Measurements from ENCODE around the gene ID4. TPM values are rescaled to one million over a fixed set of nuclear protein-coding genes. Genes with fewer than 3 reads are reported as not detected.

Gene ID4
- total RNA-seq, 3 donors from 2014 or later (not counting 1 experiment from before 2014, with no cell fraction given): not detected

- H3K4me3 ChIP-seq (ENCODE audit: low read length): no peak overlapping the region
- no peak overlapping the region for H3K27ac ChIP-seq (ENCODE audit: low read length)
- Mint-ChIP-seq H3K4me1 (peaks cover 0 to 4% of the 10 kb centered on the region in 2 donors), H3K27ac (no peak overlapping the region), H3K27me3 (ENCODE audit: low read depth in 2 of 2) (peaks cover 34 to 68% of the 10 kb centered on the region in 2 donors), H3K9me3 (no peaks in the 10 kb centered on the region), H3K4me3 (no peak overlapping the region), H3K36me3 (no peaks in the 10 kb centered on the region)
- peaks cover 50% of the 10 kb centered on the region for H3K27me3 ChIP-seq (ENCODE audit: control insufficient read depth, insufficient read depth, low read length)
- TF ChIP-seq, protein P1, sequence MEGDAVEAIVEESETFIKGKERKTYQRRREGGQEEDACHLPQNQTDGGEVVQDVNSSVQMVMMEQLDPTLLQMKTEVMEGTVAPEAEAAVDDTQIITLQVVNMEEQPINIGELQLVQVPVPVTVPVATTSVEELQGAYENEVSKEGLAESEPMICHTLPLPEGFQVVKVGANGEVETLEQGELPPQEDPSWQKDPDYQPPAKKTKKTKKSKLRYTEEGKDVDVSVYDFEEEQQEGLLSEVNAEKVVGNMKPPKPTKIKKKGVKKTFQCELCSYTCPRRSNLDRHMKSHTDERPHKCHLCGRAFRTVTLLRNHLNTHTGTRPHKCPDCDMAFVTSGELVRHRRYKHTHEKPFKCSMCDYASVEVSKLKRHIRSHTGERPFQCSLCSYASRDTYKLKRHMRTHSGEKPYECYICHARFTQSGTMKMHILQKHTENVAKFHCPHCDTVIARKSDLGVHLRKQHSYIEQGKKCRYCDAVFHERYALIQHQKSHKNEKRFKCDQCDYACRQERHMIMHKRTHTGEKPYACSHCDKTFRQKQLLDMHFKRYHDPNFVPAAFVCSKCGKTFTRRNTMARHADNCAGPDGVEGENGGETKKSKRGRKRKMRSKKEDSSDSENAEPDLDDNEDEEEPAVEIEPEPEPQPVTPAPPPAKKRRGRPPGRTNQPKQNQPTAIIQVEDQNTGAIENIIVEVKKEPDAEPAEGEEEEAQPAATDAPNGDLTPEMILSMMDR (IDR thresholded peaks at IDR 0.05): no peak
- no peaks in the 10 kb centered on the region for H3K36me3 ChIP-seq (ENCODE audit: control insufficient read depth, insufficient read depth, low read length)
- no peak for ATAC-seq
- peaks cover 12% of the 10 kb centered on the region for H3K4me1 ChIP-seq (ENCODE audit: control insufficient read depth, insufficient read depth, low read length)
- no peak for DNase-seq
- intact Hi-C loops (cut with micrococcal nuclease): no loop called here
- no CpG with 5 or more reads among the region's 1 CpG for WGBS (ENCODE audit: insufficient coverage)
- H3K9me3 ChIP-seq (ENCODE audit: control insufficient read depth, insufficient read depth, low read length): no peaks in the 10 kb centered on the region
Observed at GRCh38 chr6:19839788-19840187, 2.6 kb downstream of the ID4 start.

- DNase-seq (no peak), ATAC-seq (no peak)
- Histone ChIP-seq H3K4me3 (ENCODE audit: low read length) (no peak overlapping the region), H3K9me3 (ENCODE audit: control insufficient read depth, insufficient read depth, low read length) (no peaks in the 10 kb centered on the region), H3K27ac (ENCODE audit: low read length) (no peak overlapping the region), H3K4me1 (ENCODE audit: control insufficient read depth, insufficient read depth, low read length) (peaks cover 12% of the 10 kb centered on the region), H3K27me3 (ENCODE audit: control insufficient read depth, insufficient read depth, low read length) (peaks cover 45% of the 10 kb centered on the region), H3K36me3 (ENCODE audit: control insufficient read depth, insufficient read depth, low read length) (no peaks in the 10 kb centered on the region)
- no peak overlapping the region for H3K4me3 Mint-ChIP-seq
- no peaks in the 10 kb centered on the region for H3K36me3 Mint-ChIP-seq
- intact Hi-C loops (cut with micrococcal nuclease): no loop called here
- H3K9me3 Mint-ChIP-seq: no peaks in the 10 kb centered on the region
- H3K4me1 Mint-ChIP-seq: peaks cover 0 to 4% of the 10 kb centered on the region in 2 donors
- no peak overlapping the region for H3K27ac Mint-ChIP-seq
- TF ChIP-seq, protein P1 (IDR thresholded peaks at IDR 0.05): no peak
- WGBS (ENCODE audit: insufficient coverage): 53% methylated on average over 2 of the region's 3 CpGs
- peaks cover 29 to 64% of the 10 kb centered on the region in 2 donors for H3K27me3 Mint-ChIP-seq (ENCODE audit: low read depth in 2 of 2)
Observed at GRCh38 chr6:19841181-19841580, 4.0 kb downstream of the ID4 start.

DNA sequence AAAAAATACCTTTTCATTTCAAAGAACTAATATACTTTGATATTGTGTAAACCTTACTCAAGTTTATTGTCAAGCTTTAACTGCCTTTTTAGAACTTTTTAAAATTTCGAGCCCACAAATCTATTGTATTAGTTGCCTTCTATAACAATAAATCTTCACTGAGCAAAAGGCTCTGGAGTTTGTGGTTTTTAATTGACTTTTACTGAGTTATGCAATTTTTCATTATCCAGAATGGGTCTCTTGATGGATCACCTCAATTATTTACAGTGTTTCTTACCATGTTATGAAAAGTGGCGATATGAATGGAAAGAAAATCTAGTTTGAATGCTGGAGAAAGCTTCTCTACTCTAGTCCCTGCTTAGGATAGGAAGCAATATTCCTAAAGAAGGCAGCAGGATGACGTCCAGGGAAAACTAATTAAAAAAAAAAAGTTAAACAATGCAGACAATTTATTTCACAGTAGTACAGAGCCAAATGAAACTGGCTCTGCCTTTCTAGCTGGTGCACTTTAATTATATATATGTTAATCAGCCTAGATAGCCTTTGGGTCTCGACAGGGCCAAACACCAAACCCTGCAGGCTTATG lies 5.0 kb downstream of the ID4 start:
- H3K4me1 ChIP-seq (ENCODE audit: control insufficient read depth, insufficient read depth, low read length): peaks cover 12% of the 10 kb centered on the region
- peaks cover 24 to 56% of the 10 kb centered on the region in 2 donors for H3K27me3 Mint-ChIP-seq (ENCODE audit: low read depth in 2 of 2)
- H3K36me3 ChIP-seq (ENCODE audit: control insufficient read depth, insufficient read depth, low read length): no peaks in the 10 kb centered on the region
- no peak overlapping the region for H3K27ac ChIP-seq (ENCODE audit: low read length)
- H3K4me3 ChIP-seq (ENCODE audit: low read length): no peak overlapping the region
- no peaks in the 10 kb centered on the region for H3K36me3 Mint-ChIP-seq
- no peaks in the 10 kb centered on the region for H3K9me3 Mint-ChIP-seq
- no peaks in the 10 kb centered on the region for H3K9me3 ChIP-seq (ENCODE audit: control insufficient read depth, insufficient read depth, low read length)
- no peaks in the 10 kb centered on the region for H3K4me1 Mint-ChIP-seq
- TF ChIP-seq, protein P1 (IDR thresholded peaks at IDR 0.05): no peak
- H3K27me3 ChIP-seq (ENCODE audit: control insufficient read depth, insufficient read depth, low read length): peaks cover 39% of the 10 kb centered on the region
- H3K4me3 Mint-ChIP-seq: no peak overlapping the region
- H3K27ac Mint-ChIP-seq: no peak overlapping the region
- DNase-seq (no peak), ATAC-seq (no peak)
- WGBS (ENCODE audit: insufficient coverage): 50% methylated on average over 2 of the region's 4 CpGs
- intact Hi-C loops (cut with micrococcal nuclease): no loop called here

DNA sequence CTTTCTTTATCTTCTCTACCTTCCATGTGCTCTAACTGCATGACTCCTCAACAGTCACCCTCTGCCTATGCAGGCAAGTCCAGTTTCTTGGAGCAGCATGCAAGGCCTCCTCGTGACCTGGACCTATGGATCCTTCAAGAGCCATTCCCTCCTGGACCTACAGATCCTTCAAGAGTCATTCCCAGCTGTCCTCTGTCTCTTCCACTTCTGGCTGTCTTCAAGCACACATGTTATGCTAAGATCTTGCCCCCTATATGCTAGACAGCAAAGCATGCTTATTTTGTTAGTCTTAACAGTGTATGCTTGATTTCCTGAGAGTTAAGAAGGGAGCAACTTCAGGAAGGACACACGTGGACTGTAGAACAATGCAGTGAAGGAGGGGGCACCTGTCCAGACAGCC lies 7.5 kb downstream of the ID4 start:
- no peaks in the 10 kb centered on the region for H3K4me1 Mint-ChIP-seq
- no peaks in the 10 kb centered on the region for H3K4me1 ChIP-seq (ENCODE audit: control insufficient read depth, insufficient read depth, low read length)

More for the DNA sequence above, 7.5 kb downstream of the ID4 start:
- TF ChIP-seq, protein P1 (IDR thresholded peaks at IDR 0.05): no peak
- Histone ChIP-seq H3K27ac (ENCODE audit: low read length) (no peak overlapping the region), H3K4me3 (ENCODE audit: low read length) (no peak overlapping the region), H3K27me3 (ENCODE audit: control insufficient read depth, insufficient read depth, low read length) (peaks cover 28% of the 10 kb centered on the region), H3K36me3 (ENCODE audit: control insufficient read depth, insufficient read depth, low read length) (no peaks in the 10 kb centered on the region), H3K9me3 (ENCODE audit: control insufficient read depth, insufficient read depth, low read length) (no peaks in the 10 kb centered on the region)
- H3K36me3 Mint-ChIP-seq: no peaks in the 10 kb centered on the region
- intact Hi-C loops (cut with micrococcal nuclease): no loop called here
- DNase-seq: no peak
- ATAC-seq: no peak
- no peak overlapping the region for H3K27ac Mint-ChIP-seq
- H3K4me3 Mint-ChIP-seq: no peak overlapping the region
- H3K27me3 Mint-ChIP-seq (ENCODE audit: low read depth in 2 of 2): peaks cover 16 to 43% of the 10 kb centered on the region in 2 donors
- no peaks in the 10 kb centered on the region for H3K9me3 Mint-ChIP-seq
- WGBS (ENCODE audit: insufficient coverage): 81% methylated on average over 2 of the region's 2 CpGs

Data from natural killer cell (primary cell).